HepG2 (cell line): ENCODE measurements around the gene FARSB. TPM values are rescaled to one million over a fixed set of nuclear protein-coding genes. Genes with fewer than 3 reads are reported as not detected.

Experiments used
- CC2D1A ChIP-seq: sonication (generic); formaldehyde crosslinking; IDR thresholded peaks from 2 replicates; pipeline ENCODE4 v1.8.1; 2023; ENCODE audit warnings: mild to moderate bottlenecking, missing genetic modification reagents
- CENPT ChIP-seq: sonication (generic); formaldehyde crosslinking; IDR thresholded peaks from 2 replicates; pipeline ENCODE4 v1.8.0; 2022; ENCODE audit warnings: low read depth, mild to moderate bottlenecking, moderate library complexity, missing genetic modification reagents
- FIP1L1 ChIP-seq: fragments of 200-400 bp; formaldehyde crosslinking; IDR thresholded peaks from 2 replicates; pipeline ENCODE4 v1.6.1; 2018; ENCODE audit warnings: low read depth, mild to moderate bottlenecking, low read length, moderate library complexity, borderline replicate concordance; ENCODE audit not compliant: insufficient read depth
- GPN1 ChIP-seq: sonication (generic); formaldehyde crosslinking; IDR thresholded peaks from 2 replicates; pipeline ENCODE4 v1.5.1; 2020; ENCODE audit warnings: missing genetic modification reagents, borderline replicate concordance
- HNRNPK ChIP-seq: fragments of 200-400 bp; formaldehyde crosslinking; IDR thresholded peaks from 2 replicates; pipeline ENCODE4 v1.6.1; 2018; ENCODE audit warnings: low read length, low read depth, moderate library complexity, mild to moderate bottlenecking; ENCODE audit not compliant: poor library complexity, severe bottlenecking
- NAIF1 ChIP-seq: sonication (generic); formaldehyde crosslinking; IDR thresholded peaks from 2 replicates; pipeline ENCODE4 v1.5.0; 2020; ENCODE audit warnings: mild to moderate bottlenecking, missing genetic modification reagents, borderline replicate concordance
- NR1H2 ChIP-seq: sonication (generic); formaldehyde crosslinking; IDR thresholded peaks from 2 replicates; pipeline ENCODE4 v1.8.1; 2022; ENCODE audit warnings: low read depth, missing genetic modification reagents, borderline replicate concordance
- PHF5A ChIP-seq: IDR thresholded peaks from one replicate; pipeline ENCODE4 v1.6.1; 2018; ENCODE audit warnings: low read depth, missing genetic modification reagents; ENCODE audit not compliant: unreplicated experiment
- RXRA ChIP-seq: sonication (generic); formaldehyde crosslinking; IDR thresholded peaks from 2 replicates; pipeline ENCODE4 v1.5.1; 2020; ENCODE audit warnings: missing genetic modification reagents
- TEAD3 ChIP-seq: optimal IDR thresholded peaks from 2 replicates; pipeline ENCODE3; 2016; ENCODE audit warnings: borderline replicate concordance
- ZNF264 ChIP-seq: sonication (generic); formaldehyde crosslinking; IDR thresholded peaks from 2 replicates; pipeline ENCODE4 v1.4.0; 2020; ENCODE audit warnings: missing genetic modification reagents
- ZNF431 ChIP-seq: sonication (generic); formaldehyde crosslinking; IDR thresholded peaks from 2 replicates; pipeline ENCODE4 v1.9.0; 2022; ENCODE audit warnings: missing genetic modification reagents, low read depth, mild to moderate bottlenecking, borderline replicate concordance
- ZNF766 ChIP-seq: sonication (generic); formaldehyde crosslinking; IDR thresholded peaks from 2 replicates; pipeline ENCODE4 v1.5.0; 2020; ENCODE audit warnings: missing genetic modification reagents, borderline replicate concordance
- ZNF781 ChIP-seq: sonication (generic); formaldehyde crosslinking; IDR thresholded peaks from 2 replicates; pipeline ENCODE4 v1.5.1; 2020; ENCODE audit warnings: borderline replicate concordance, mild to moderate bottlenecking, missing genetic modification reagents; ENCODE audit errors: not compliant biosample characterization
- ZSCAN22 ChIP-seq: sonication (generic); formaldehyde crosslinking; IDR thresholded peaks from 2 replicates; pipeline ENCODE4 v1.4.0; 2020; ENCODE audit warnings: mild to moderate bottlenecking, missing genetic modification reagents
- polyA plus RNA-seq, 8 experiments: library from polyadenylated mRNA; depleted of rRNA in 3 of 8; stranded (reverse) in 7 of 8; unstranded in 1 of 8; fragments of >200 nt; fragmentation: Illumina TruSeq in 4 of 8; extraction: Trizol in 4 of 8; gene quantifications; 2 replicates each; pipeline versions ENCODE4 v1.2.1 to v1.2.3, GENCODE V29; 2011 to 2016; ENCODE audit warnings: low read depth in 4 of 8, missing spikeins in 1 of 8, mixed read lengths in 1 of 8; ENCODE audit not compliant: insufficient read depth in 1 of 8
- total RNA-seq, 5 experiments: library from RNA; depleted of rRNA; stranded (reverse); fragments of >200 nt; fragmentation: Illumina TruSeq; extraction: Trizol; gene quantifications; 2 replicates each; pipeline ENCODE4 v1.2.3, GENCODE V29; 2016; ENCODE audit warnings: low read depth in 1 of 5
- TF ChIP-seq, protein P1 (sequence below): sonication (generic); formaldehyde crosslinking; conservative IDR thresholded peaks from 2 replicates; pipeline ENCODE4 v1.4.0; 2020; ENCODE audit warnings: mild to moderate bottlenecking, missing genetic modification reagents, moderate library complexity
- TF ChIP-seq, protein P2 (sequence below): sonication (generic); formaldehyde crosslinking; IDR thresholded peaks from 2 replicates; pipeline ENCODE4 v1.4.0; 2020; ENCODE audit warnings: mild to moderate bottlenecking, missing genetic modification reagents
- TF ChIP-seq, protein P3 (sequence below): sonication (generic); formaldehyde crosslinking; IDR thresholded peaks from 2 replicates; pipeline ENCODE4 v1.4.0; 2020; ENCODE audit warnings: missing genetic modification reagents, borderline replicate concordance

Gene FARSB
- total and polyA plus RNA-seq, 2 of the 13 experiments (the other 11 are each of a cell fraction or from before 2014, with no cell fraction given): 23.3 to 45.9 TPM

DNA sequence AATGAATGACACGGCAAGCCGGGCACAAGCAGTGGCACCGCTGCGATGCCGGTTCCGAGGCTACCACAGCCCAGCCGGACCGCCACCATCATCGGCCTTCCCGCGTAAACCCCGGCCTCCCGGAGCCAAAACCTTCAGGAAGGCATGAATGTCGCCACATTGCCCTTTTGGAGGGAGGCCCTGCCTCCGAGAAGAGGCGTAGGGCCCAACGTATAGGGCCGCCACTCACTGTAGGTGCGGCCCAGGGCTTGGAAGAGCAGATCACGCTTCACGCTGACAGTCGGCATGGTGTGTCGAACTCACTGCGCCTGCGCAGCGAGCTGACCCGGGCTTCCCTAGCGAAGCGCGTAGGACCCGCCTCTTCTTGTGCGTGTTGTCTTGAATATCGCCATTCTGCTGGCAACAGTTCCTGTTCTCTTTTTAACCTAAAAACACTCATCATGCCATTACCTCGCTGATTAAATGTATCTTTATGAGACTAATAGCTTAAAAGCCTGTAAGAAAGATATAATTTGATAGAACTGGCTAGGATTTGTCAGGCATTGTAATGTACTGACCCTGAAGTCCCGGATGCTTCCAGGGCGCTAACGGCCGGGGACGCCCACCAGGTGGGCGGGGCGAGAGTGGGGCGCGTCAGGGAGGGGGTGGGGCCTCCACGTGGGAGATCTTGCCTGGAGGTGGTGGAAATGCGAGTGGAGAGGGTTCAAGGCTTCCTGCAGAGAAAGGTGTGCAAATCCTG, at the start of gene FARSB (continued):
- TF ChIP-seq PHF5A (CRISPR knock-in tag) (peak; percentile 35), NR1H2 (CRISPR knock-in tag) (peak; percentile 47; the same call in 1 of the 2 replicates), ZNF781 (CRISPR knock-in tag) (peak; percentile 89), CC2D1A (CRISPR knock-in tag) (0 out of 2 replicates have a peak, but pooled peaks have one; percentile 48), GPN1 (0 out of 2 replicates have a peak, but pooled peaks have one; percentile 66), FIP1L1 (peak; percentile 53; the same call in 1 of the 2 replicates), CENPT (peak; percentile 87; the same call in 1 of the 2 replicates), HNRNPK (no peak), ZNF431 (CRISPR knock-in tag) (peak; percentile 70), ZNF264 (CRISPR knock-in tag) (no peak; the same call in 1 of the 2 replicates), NAIF1 (CRISPR knock-in tag) (no peak), ZNF766 (CRISPR knock-in tag) (0 out of 2 replicates have a peak, but pooled peaks have one; percentile 44), ZSCAN22 (no peak), TEAD3 (CRISPR knock-in tag) (no peak), RXRA (CRISPR knock-in tag) (peak; percentile 49; the same call in 1 of the 2 replicates)
- TF ChIP-seq, protein P1, sequence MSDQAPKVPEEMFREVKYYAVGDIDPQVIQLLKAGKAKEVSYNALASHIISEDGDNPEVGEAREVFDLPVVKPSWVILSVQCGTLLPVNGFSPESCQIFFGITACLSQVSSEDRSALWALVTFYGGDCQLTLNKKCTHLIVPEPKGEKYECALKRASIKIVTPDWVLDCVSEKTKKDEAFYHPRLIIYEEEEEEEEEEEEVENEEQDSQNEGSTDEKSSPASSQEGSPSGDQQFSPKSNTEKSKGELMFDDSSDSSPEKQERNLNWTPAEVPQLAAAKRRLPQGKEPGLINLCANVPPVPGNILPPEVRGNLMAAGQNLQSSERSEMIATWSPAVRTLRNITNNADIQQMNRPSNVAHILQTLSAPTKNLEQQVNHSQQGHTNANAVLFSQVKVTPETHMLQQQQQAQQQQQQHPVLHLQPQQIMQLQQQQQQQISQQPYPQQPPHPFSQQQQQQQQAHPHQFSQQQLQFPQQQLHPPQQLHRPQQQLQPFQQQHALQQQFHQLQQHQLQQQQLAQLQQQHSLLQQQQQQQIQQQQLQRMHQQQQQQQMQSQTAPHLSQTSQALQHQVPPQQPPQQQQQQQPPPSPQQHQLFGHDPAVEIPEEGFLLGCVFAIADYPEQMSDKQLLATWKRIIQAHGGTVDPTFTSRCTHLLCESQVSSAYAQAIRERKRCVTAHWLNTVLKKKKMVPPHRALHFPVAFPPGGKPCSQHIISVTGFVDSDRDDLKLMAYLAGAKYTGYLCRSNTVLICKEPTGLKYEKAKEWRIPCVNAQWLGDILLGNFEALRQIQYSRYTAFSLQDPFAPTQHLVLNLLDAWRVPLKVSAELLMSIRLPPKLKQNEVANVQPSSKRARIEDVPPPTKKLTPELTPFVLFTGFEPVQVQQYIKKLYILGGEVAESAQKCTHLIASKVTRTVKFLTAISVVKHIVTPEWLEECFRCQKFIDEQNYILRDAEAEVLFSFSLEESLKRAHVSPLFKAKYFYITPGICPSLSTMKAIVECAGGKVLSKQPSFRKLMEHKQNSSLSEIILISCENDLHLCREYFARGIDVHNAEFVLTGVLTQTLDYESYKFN (CRISPR knock-in tag): peak; percentile 52
- TF ChIP-seq, protein P2, sequence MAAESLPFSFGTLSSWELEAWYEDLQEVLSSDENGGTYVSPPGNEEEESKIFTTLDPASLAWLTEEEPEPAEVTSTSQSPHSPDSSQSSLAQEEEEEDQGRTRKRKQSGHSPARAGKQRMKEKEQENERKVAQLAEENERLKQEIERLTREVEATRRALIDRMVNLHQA (CRISPR knock-in tag): no peak
- TF ChIP-seq, protein P3, sequence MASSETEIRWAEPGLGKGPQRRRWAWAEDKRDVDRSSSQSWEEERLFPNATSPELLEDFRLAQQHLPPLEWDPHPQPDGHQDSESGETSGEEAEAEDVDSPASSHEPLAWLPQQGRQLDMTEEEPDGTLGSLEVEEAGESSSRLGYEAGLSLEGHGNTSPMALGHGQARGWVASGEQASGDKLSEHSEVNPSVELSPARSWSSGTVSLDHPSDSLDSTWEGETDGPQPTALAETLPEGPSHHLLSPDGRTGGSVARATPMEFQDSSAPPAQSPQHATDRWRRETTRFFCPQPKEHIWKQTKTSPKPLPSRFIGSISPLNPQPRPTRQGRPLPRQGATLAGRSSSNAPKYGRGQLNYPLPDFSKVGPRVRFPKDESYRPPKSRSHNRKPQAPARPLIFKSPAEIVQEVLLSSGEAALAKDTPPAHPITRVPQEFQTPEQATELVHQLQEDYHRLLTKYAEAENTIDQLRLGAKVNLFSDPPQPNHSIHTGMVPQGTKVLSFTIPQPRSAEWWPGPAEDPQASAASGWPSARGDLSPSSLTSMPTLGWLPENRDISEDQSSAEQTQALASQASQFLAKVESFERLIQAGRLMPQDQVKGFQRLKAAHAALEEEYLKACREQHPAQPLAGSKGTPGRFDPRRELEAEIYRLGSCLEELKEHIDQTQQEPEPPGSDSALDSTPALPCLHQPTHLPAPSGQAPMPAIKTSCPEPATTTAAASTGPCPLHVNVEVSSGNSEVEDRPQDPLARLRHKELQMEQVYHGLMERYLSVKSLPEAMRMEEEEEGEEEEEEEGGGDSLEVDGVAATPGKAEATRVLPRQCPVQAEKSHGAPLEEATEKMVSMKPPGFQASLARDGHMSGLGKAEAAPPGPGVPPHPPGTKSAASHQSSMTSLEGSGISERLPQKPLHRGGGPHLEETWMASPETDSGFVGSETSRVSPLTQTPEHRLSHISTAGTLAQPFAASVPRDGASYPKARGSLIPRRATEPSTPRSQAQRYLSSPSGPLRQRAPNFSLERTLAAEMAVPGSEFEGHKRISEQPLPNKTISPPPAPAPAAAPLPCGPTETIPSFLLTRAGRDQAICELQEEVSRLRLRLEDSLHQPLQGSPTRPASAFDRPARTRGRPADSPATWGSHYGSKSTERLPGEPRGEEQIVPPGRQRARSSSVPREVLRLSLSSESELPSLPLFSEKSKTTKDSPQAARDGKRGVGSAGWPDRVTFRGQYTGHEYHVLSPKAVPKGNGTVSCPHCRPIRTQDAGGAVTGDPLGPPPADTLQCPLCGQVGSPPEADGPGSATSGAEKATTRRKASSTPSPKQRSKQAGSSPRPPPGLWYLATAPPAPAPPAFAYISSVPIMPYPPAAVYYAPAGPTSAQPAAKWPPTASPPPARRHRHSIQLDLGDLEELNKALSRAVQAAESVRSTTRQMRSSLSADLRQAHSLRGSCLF: no peak
